Activated CD4-positive, alpha-beta memory T cell treated with anti-CD3 and anti-CD28 coated beads, Interleukin-2, amount 10 ng/mL, durations not matched to agents 7 days and 5 days (primary cell): ENCODE measurements around the gene CD74. TPM values are rescaled to one million over a fixed set of nuclear protein-coding genes. Genes with fewer than 3 reads are reported as not detected.
"Not testable (repeated sequence)": the region's sequence is repeated elsewhere in the genome, so short reads cannot be mapped to it uniquely, and the experiment has no call there.

Source experiments
- CTCF ChIA-PET: fragments of 350-600 bp; sonication (Branson Sonifier 250); formaldehyde crosslinking; loops from one replicate; lab custom pipeline; 2021; ENCODE audit warnings: antibody characterized with exemption, inconsistent platforms; lab: Charles Lee
- POLR2A ChIA-PET: fragments of 350-600 bp; sonication (Branson Sonifier 250); formaldehyde crosslinking; loops from one replicate; lab custom pipeline; 2021; ENCODE audit warnings: antibody characterized with exemption; lab: Charles Lee
- DNase-seq: peaks from one replicate; pipeline ENCODE4 v3.0.0-alpha.2; 2020
- H3K27ac Mint-ChIP-seq: one replicate; pipeline ENCODE4 v1.8.0; 2021; ENCODE audit warnings: mild to moderate bottlenecking, mixed read lengths
- H3K27me3 Mint-ChIP-seq: one replicate; pipeline ENCODE4 v1.8.0; 2021; ENCODE audit warnings: mixed read lengths
- H3K36me3 Mint-ChIP-seq: one replicate; pipeline ENCODE4 v1.8.0; 2021; ENCODE audit warnings: low read depth, mixed read lengths
- H3K4me1 Mint-ChIP-seq: one replicate; pipeline ENCODE4 v1.8.0; 2021; ENCODE audit warnings: mixed read lengths
- H3K4me3 Mint-ChIP-seq: one replicate; pipeline ENCODE4 v1.8.0; 2021; ENCODE audit warnings: mild to moderate bottlenecking, mixed read lengths
- H3K9me3 Mint-ChIP-seq: one replicate; pipeline ENCODE4 v1.8.0; 2021; ENCODE audit warnings: mixed read lengths
- total RNA-seq, 2 experiments: library from RNA; stranded (reverse); gene quantifications; one replicate each; pipeline ENCODE4 v1.2.3, GENCODE V29; 2021

Gene CD74
- total RNA-seq, 2 experiments from 2014 or later = 1,158 to 1,180 TPM

DNA sequence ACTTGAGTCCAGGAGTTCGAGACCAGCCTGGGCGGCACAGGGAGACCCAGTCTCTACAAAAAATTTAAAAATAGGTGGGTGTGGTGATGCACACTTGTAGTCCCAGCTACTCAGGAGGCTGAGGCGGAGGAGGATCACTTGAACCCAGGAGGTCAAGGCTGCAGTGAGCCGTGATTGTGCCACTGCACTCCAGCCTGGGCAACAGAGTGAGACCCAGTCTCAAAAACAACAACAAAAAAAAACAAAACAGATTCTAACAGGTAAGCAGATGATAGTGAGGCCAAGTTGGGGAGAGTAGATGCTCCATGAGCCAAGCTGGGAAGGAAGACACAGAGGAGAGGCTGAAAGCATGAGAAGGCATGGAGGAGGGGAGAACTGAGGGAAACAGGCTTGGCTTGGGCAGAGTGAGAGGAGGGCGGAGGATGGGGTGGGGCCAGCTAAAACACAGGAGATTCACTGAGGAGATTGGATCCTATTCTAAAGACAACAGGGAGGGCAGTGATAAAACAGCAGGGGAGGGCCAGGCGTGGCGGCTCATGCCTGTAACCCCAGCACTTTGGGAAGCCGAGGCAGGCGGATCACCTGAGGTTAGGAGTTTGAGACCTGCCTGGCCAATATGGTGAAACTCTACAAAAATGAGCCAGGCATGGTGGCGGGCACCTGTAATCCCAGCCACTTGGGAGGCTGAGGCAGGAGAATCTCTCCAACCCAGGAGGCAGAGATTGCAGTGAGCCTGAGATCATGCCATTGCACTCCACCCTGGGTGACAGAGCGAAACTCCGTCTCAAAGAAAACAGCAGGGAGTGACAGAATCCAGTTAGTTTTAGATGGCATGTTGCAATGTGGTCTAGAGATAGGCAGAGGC is 28.5 kb upstream of the CD74 start:
- Mint-ChIP-seq H3K4me1 (peaks cover 12% of the 10 kb centered on the region), H3K9me3 (no peaks in the 10 kb centered on the region), H3K36me3 (peaks cover 32% of the 10 kb centered on the region), H3K27me3 (no peaks in the 10 kb centered on the region), H3K4me3 (no peak overlapping the region), H3K27ac (no peak overlapping the region)
- ChIA-PET CTCF (no interaction called here), POLR2A (no interaction called here)
- no peak for DNase-seq

DNA sequence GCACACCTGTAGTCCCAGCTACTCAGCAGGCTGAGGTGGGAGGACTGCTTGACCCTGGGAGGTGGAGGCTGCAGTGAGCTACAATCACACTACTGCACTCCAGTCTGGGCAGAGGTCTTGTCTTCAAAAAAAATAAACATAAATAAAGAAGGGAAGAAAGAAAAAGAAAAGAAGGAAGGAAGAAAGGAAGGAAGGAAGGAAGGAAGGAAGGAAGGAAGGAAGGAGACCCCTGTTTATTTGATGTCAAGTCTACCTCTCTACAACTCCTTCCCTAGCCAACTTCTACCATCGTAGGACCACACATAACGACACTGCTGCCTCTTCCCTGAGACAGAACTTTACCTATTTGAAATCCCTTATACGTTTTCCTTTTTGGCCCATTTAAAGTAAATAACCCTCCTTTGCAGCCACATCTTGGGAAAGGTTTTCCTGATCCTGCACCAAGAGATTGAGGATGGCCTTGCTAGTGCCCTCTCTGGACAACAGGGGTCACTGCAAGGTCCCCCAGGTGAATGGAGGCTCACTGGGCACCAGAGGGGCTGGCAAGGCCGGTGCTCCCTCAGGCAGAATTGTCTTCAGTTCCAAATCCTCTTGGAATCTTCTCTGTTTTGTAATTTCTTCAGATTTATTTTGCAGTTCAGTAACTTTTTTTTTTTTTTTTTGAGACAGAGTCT is 26.3 kb upstream of the CD74 start:
- Mint-ChIP-seq H3K4me1 (peaks cover 11% of the 10 kb centered on the region), H3K27ac (no peak overlapping the region), H3K36me3 (peaks cover 20% of the 10 kb centered on the region), H3K9me3 (no peaks in the 10 kb centered on the region), H3K27me3 (no peaks in the 10 kb centered on the region), H3K4me3 (no peak overlapping the region)
- no peak for DNase-seq
- ChIA-PET POLR2A (interaction anchor here (1.3 to 1.4 kb wide), 2 partner anchors 11 to 26 kb away, joined by 3 to 6 read pairs; partner anchors contain the start of genes CD74 and RPS14), CTCF (interaction anchor here (0.7 to 1.9 kb wide), 3 partner anchors 11 to 118 kb away, joined by 3 to 6 read pairs (median 3); partner anchors contain the start of gene RPS14)

- peak overlapping the region; percentile 49 for H3K4me3 Mint-ChIP-seq
- peaks cover 11% of the 10 kb centered on the region for H3K4me1 Mint-ChIP-seq
- CTCF ChIA-PET = interaction anchor here (0.5 to 3.1 kb wide), 18 partner anchors 10 to 686 kb away, joined by 3 to 29 read pairs (median 4); partner anchors contain the start of genes CD74 and RPS14
- POLR2A ChIA-PET = interaction anchor here (0.6 to 1.6 kb wide), 10 partner anchors 9 to 264 kb away, joined by 3 to 12 read pairs (median 4); partner anchors contain the start of genes CD74, RBM22 and RPS14
- H3K27me3 Mint-ChIP-seq = no peaks in the 10 kb centered on the region
- peak overlapping the region; percentile 45 for H3K27ac Mint-ChIP-seq
- no peaks in the 10 kb centered on the region for H3K9me3 Mint-ChIP-seq
- H3K36me3 Mint-ChIP-seq = peaks cover 7% of the 10 kb centered on the region
- peak; percentile 91 for DNase-seq
Measured at GRCh38 chr5:150436141-150436680, 23.5 kb upstream of the CD74 start.

- Mint-ChIP-seq H3K27ac (no peak overlapping the region), H3K27me3 (no peaks in the 10 kb centered on the region), H3K36me3 (no peaks in the 10 kb centered on the region), H3K9me3 (no peaks in the 10 kb centered on the region), H3K4me1 (peaks cover 11% of the 10 kb centered on the region), H3K4me3 (no peak overlapping the region)
- CTCF ChIA-PET = interaction anchor here (1.3 to 3.1 kb wide), 4 partner anchors 9 to 37 kb away, joined by 3 to 29 read pairs (median 7); partner anchors contain the start of gene CD74
- POLR2A ChIA-PET = no interaction called here
- no peak for DNase-seq
Measured at GRCh38 chr5:150434464-150434863, 21.8 kb upstream of the CD74 start.

DNA sequence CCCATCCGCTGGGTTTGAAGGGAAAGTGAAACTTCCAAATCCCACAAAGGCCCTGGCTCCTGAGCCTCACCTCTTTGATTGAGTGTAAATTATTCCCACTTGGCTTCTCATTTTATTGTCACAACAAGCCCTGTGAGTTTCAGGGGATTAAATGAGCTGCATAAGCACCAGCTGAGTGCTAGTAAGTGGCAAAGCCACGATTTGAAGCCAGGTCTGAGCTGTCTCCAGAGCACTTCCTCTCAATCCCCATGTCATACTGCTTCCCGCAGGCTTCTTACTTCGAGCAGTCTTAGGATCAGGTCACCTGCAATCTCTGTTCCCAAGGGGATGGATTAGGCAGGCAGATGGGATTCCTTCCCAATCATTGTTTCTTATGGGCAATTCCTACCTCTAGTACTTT is 18.9 kb upstream of the CD74 start:
- H3K27ac Mint-ChIP-seq = no peak overlapping the region
- H3K4me3 Mint-ChIP-seq = no peak overlapping the region
- peaks cover 3% of the 10 kb centered on the region for H3K27me3 Mint-ChIP-seq
- DNase-seq = no peak
- peaks cover 9% of the 10 kb centered on the region for H3K4me1 Mint-ChIP-seq
- ChIA-PET CTCF (interaction anchor here (1.5 kb wide), 1 partner anchor 34 kb away, joined by 8 read pairs; no protein-coding TSS in a partner anchor), POLR2A (interaction anchor here (1.4 to 1.8 kb wide), 2 partner anchors 19 to 35 kb away, joined by 3 to 4 read pairs; partner anchors contain the start of gene CD74)
- no peaks in the 10 kb centered on the region for H3K36me3 Mint-ChIP-seq
- no peaks in the 10 kb centered on the region for H3K9me3 Mint-ChIP-seq

- Mint-ChIP-seq H3K4me3 (no peak overlapping the region), H3K4me1 (peaks cover 4% of the 10 kb centered on the region), H3K27me3 (peaks cover 3% of the 10 kb centered on the region), H3K9me3 (no peaks in the 10 kb centered on the region), H3K36me3 (no peaks in the 10 kb centered on the region), H3K27ac (no peak overlapping the region)
- ChIA-PET CTCF (no interaction called here), POLR2A (interaction anchor here (1.8 kb wide), 1 partner anchor 19 kb away, joined by 4 read pairs; the partner anchor contains the start of gene CD74)
- DNase-seq = no peak
Measured at GRCh38 chr5:150431048-150431447, 18.3 kb upstream of the CD74 start.

- ChIA-PET POLR2A (no interaction called here), CTCF (no interaction called here)
- no peak overlapping the region for H3K27ac Mint-ChIP-seq
Measured at GRCh38 chr5:150429410-150429873, 16.7 kb upstream of the CD74 start.

DNA sequence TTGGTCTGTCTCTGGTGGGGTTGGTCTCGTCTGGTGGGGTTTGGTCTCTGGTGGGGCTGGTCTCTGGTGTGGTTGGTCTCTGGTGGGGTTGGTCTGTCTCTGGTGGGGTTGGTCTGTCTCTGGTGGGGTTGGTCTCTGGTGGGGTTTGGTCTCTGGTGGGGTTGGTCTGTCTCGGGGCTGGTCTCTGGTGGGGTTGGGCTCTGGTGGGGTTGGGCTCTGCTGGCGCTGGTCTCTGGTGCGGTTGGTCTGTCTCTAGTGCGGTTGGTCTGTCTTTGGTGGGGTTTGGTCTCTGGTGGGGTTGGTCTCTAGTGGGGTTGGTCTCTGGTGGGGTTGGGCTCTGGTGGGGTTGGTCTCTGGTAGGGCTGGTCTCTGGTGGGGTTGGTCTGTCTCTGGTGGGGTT is 16.3 kb upstream of the CD74 start:
- POLR2A ChIA-PET = no interaction called here
- Mint-ChIP-seq H3K4me3 (no peak overlapping the region), H3K4me1 (no peaks in the 10 kb centered on the region), H3K9me3 (no peaks in the 10 kb centered on the region), H3K27me3 (peaks cover 7% of the 10 kb centered on the region), H3K27ac (no peak overlapping the region), H3K36me3 (no peaks in the 10 kb centered on the region)
- DNase-seq = no peak
- CTCF ChIA-PET = no interaction called here

More at GRCh38 chr5:150429410-150429873, 16.7 kb upstream of the CD74 start:
- no peak overlapping the region for H3K4me3 Mint-ChIP-seq
- DNase-seq = no peak
- H3K27me3 Mint-ChIP-seq = peaks cover 7% of the 10 kb centered on the region
- no peaks in the 10 kb centered on the region for H3K9me3 Mint-ChIP-seq
- no peaks in the 10 kb centered on the region for H3K4me1 Mint-ChIP-seq
- no peaks in the 10 kb centered on the region for H3K36me3 Mint-ChIP-seq

DNA sequence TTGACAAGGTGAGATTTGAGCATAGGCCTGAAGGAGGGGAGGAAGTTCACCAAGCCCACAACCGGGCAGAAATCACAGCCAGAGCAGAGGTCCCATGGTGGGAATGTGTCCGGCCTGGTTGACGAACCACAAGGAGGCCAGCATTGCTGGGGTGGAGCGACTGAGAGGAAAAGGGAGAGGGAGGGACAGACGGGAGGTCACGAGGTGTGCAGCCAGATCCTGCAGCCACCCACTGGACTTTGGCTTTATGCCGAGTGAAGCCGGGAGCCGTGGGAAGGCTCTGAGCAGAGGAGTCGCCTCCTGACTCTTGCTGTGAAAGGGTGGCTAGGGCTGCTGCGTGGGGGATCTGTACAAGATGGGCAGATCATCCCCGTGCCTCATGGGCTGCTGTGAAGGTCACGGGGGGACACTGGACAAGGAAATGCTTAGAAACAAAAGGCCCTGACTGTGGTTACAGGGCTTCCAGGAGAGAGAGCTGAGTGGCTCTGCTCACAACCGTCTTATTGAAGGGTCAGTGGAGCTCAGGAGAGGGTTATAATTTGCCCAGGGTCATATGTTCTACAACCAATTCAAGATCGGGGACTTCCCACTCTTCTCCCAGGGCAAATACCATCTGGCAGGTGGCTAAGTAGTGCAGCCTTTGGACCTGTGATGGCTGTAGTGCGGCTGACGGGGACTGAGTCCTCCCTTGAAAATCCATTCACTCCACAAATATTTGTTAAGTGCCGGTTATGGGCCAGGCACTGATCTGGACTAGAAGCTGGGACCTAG is 15.6 kb upstream of the CD74 start:
- CTCF ChIA-PET = no interaction called here
- DNase-seq = no peak
- no peaks in the 10 kb centered on the region for H3K9me3 Mint-ChIP-seq
- no peak overlapping the region for H3K4me3 Mint-ChIP-seq
- no peak overlapping the region for H3K27ac Mint-ChIP-seq
- no peaks in the 10 kb centered on the region for H3K4me1 Mint-ChIP-seq
- H3K27me3 Mint-ChIP-seq = peaks cover 7% of the 10 kb centered on the region
- H3K36me3 Mint-ChIP-seq = no peaks in the 10 kb centered on the region
- POLR2A ChIA-PET = interaction anchor here (0.8 kb wide), 1 partner anchor 13 kb away, joined by 3 read pairs; no protein-coding TSS in a partner anchor

GRCh38 chr5:150426165-150426564 is 13.5 kb upstream of the CD74 start:
- H3K4me3 Mint-ChIP-seq, H3K36me3 Mint-ChIP-seq, H3K27me3 Mint-ChIP-seq, DNase-seq, H3K4me1 Mint-ChIP-seq, H3K27ac Mint-ChIP-seq, H3K9me3 Mint-ChIP-seq, POLR2A ChIA-PET: not testable (repeated sequence)
- CTCF ChIA-PET = interaction anchor here (2.1 kb wide), 1 partner anchor 8 kb away, joined by 5 read pairs; no protein-coding TSS in a partner anchor

GRCh38 chr5:150422758-150423157 is 10.0 kb upstream of the CD74 start:
- CTCF ChIA-PET = interaction anchor here (1.2 kb wide), 2 partner anchors 10 to 27 kb away, joined by 4 to 5 read pairs; partner anchors contain the start of gene CD74
- Mint-ChIP-seq H3K27me3 (peaks cover 6% of the 10 kb centered on the region), H3K36me3 (no peaks in the 10 kb centered on the region), H3K9me3 (no peaks in the 10 kb centered on the region), H3K4me3 (no peak overlapping the region), H3K27ac (no peak overlapping the region), H3K4me1 (peaks cover 5% of the 10 kb centered on the region)
- POLR2A ChIA-PET = interaction anchor here (2.6 kb wide), 1 partner anchor 11 kb away, joined by 18 read pairs; the partner anchor contains the start of gene CD74
- DNase-seq = no peak

DNA sequence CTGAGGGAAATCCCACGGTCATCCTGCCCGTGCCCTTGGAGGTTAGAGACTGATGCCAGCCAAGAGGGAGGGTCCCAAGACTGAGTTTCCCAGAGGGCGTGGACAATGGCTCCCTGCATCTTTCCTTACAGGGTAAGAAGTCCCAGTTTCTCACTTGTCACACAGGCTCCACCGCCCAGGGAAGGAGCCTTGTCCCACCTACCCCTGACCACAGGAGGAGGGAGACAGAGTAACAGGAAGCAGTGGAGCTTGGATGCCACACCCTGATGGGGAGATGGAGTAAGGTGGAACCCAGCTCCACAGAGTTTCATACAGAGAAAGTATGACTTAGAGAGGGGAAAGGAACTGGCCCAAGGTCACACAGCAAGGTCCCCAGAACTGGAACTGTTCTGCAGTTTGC is 9.4 kb upstream of the CD74 start:
- ChIA-PET POLR2A (interaction anchor here (2.6 kb wide), 1 partner anchor 10 kb away, joined by 18 read pairs; the partner anchor contains the start of gene CD74), CTCF (interaction anchor here (1.2 kb wide), 2 partner anchors 9 to 28 kb away, joined by 4 to 5 read pairs; partner anchors contain the start of gene CD74)
- H3K27me3 Mint-ChIP-seq = peaks cover 6% of the 10 kb centered on the region
- DNase-seq = no peak
- H3K27ac Mint-ChIP-seq = no peak overlapping the region
- H3K36me3 Mint-ChIP-seq = no peaks in the 10 kb centered on the region
- H3K4me3 Mint-ChIP-seq = no peak overlapping the region
- H3K4me1 Mint-ChIP-seq = peaks cover 5% of the 10 kb centered on the region
- no peaks in the 10 kb centered on the region for H3K9me3 Mint-ChIP-seq
